WTC11 (cell line): ENCODE measurements around the gene OR6K3. TPM values are rescaled to one million over a fixed set of nuclear protein-coding genes. Genes with fewer than 3 reads are reported as not detected.

Source experiments
- ATAC-seq: fragments of 200-7000 bp; cut with Tn5 transposase; 2 replicates; pipeline ENCODE4 v1.10.0; 2021; ENCODE audit warnings: mild to moderate bottlenecking, moderate library complexity
- CTCF ChIA-PET: fragments of 300-600 bp; sonication (Branson Sonifier 250); formaldehyde crosslinking; loops from one replicate; lab custom pipeline; 2021; ENCODE audit warnings: antibody characterized with exemption; lab: Charles Lee
- POLR2A ChIA-PET: fragments of 350-600 bp; sonication (Branson Sonifier 250); formaldehyde crosslinking; loops from one replicate; lab custom pipeline; 2021; ENCODE audit warnings: antibody characterized with exemption; lab: Charles Lee
- DNase-seq: peaks from one replicate; pipeline ENCODE4 v3.0.0; 2021; ENCODE audit warnings: low spot score
- H3K27ac Mint-ChIP-seq: 2 replicates; pipeline ENCODE4 v1.8.0; 2021; ENCODE audit warnings: mixed read lengths
- H3K27me3 Mint-ChIP-seq: 2 replicates; pipeline ENCODE4 v1.8.0; 2021; ENCODE audit warnings: low read depth, mild to moderate bottlenecking, moderate library complexity, mixed read lengths
- H3K36me3 Mint-ChIP-seq: 2 replicates; pipeline ENCODE4 v1.8.0; 2021; ENCODE audit warnings: mixed read lengths
- H3K4me1 Mint-ChIP-seq: 2 replicates; pipeline ENCODE4 v1.8.0; 2022; ENCODE audit warnings: mixed read lengths
- H3K4me3 Mint-ChIP-seq: 2 replicates; pipeline ENCODE4 v1.8.0; 2021; ENCODE audit warnings: mild to moderate bottlenecking, moderate library complexity, mixed read lengths
- H3K9me3 Mint-ChIP-seq: 2 replicates; pipeline ENCODE4 v1.8.0; 2021; ENCODE audit warnings: mixed read lengths
- ATF1 ChIP-seq: sonication (generic); formaldehyde crosslinking; IDR thresholded peaks from 2 replicates; pipeline ENCODE4 v1.8.1; 2023; ENCODE audit warnings: mild to moderate bottlenecking, moderate library complexity, missing genetic modification reagents
- CREB1 ChIP-seq: sonication (generic); formaldehyde crosslinking; IDR thresholded peaks from 2 replicates; pipeline ENCODE4 v1.8.0; 2023; ENCODE audit warnings: mild to moderate bottlenecking, missing genetic modification reagents
- ELF4 ChIP-seq: sonication (generic); formaldehyde crosslinking; IDR thresholded peaks from 2 replicates; pipeline ENCODE4 v1.8.1; 2022; ENCODE audit warnings: low read depth, mild to moderate bottlenecking, moderate library complexity, missing genetic modification reagents
- FOXJ3 ChIP-seq: sonication (generic); formaldehyde crosslinking; IDR thresholded peaks from 2 replicates; pipeline ENCODE4 v1.9.0; 2021; ENCODE audit warnings: missing genetic modification reagents, mild to moderate bottlenecking, borderline replicate concordance
- NFE2L1 ChIP-seq: sonication (generic); formaldehyde crosslinking; IDR thresholded peaks from 2 replicates; pipeline ENCODE4 v1.8.1; 2023; ENCODE audit warnings: missing genetic modification reagents
- NR1H2 ChIP-seq: sonication (generic); formaldehyde crosslinking; IDR thresholded peaks from 2 replicates; pipeline ENCODE4 v1.9.0; 2021; ENCODE audit warnings: mild to moderate bottlenecking, moderate library complexity, missing genetic modification reagents
- NR2C2 ChIP-seq: sonication (generic); formaldehyde crosslinking; IDR thresholded peaks from 2 replicates; pipeline ENCODE4 v1.8.0; 2022; ENCODE audit warnings: mild to moderate bottlenecking, missing genetic modification reagents
- PRDM15 ChIP-seq: sonication (generic); formaldehyde crosslinking; IDR thresholded peaks from 2 replicates; pipeline ENCODE4 v1.8.0; 2022; ENCODE audit warnings: missing genetic modification reagents
- PRRX2 ChIP-seq: fragments of 250-450 bp; sonication (Bioruptor Pico); IDR thresholded peaks from 2 replicates; pipeline ENCODE4 v1.8.0; 2021; ENCODE audit warnings: mild to moderate bottlenecking
- SOX15 ChIP-seq: fragments of 250-450 bp; sonication (Bioruptor Pico); IDR thresholded peaks from 2 replicates; pipeline ENCODE4 v1.9.0; 2021; ENCODE audit warnings: mild to moderate bottlenecking
- SP1 ChIP-seq: sonication (generic); formaldehyde crosslinking; conservative IDR thresholded peaks from 2 replicates; pipeline ENCODE4 v1.8.1; 2022; ENCODE audit warnings: missing genetic modification reagents
- USF2 ChIP-seq: sonication (generic); formaldehyde crosslinking; IDR thresholded peaks from 2 replicates; pipeline ENCODE4 v1.8.1; 2023; ENCODE audit warnings: mild to moderate bottlenecking, missing genetic modification reagents, moderate library complexity
- ZNF671 ChIP-seq: fragments of 250-450 bp; sonication (Bioruptor Pico); IDR thresholded peaks from 2 replicates; pipeline ENCODE4 v1.8.0; 2021; ENCODE audit warnings: mild to moderate bottlenecking
- total RNA-seq: library from RNA; stranded (reverse); gene quantifications from 3 replicates; pipeline ENCODE4 v1.2.3, GENCODE V29; 2021
- TF ChIP-seq, protein P1 (sequence below): sonication (generic); formaldehyde crosslinking; IDR thresholded peaks from 2 replicates; pipeline ENCODE4 v1.8.1; 2023; ENCODE audit warnings: mild to moderate bottlenecking, missing genetic modification reagents, borderline replicate concordance
- TF ChIP-seq, protein P2 (sequence below): sonication (generic); formaldehyde crosslinking; IDR thresholded peaks from 2 replicates; pipeline ENCODE4 v1.8.1; 2022; ENCODE audit warnings: low read depth, mild to moderate bottlenecking, moderate library complexity, missing genetic modification reagents, borderline replicate concordance
- TF ChIP-seq, protein P3 (sequence below): sonication (generic); formaldehyde crosslinking; conservative IDR thresholded peaks from 2 replicates; pipeline ENCODE4 v1.8.1; 2023; ENCODE audit warnings: mild to moderate bottlenecking, low read depth, missing genetic modification reagents, moderate library complexity
- TF ChIP-seq, protein P4 (sequence below): fragments of 250-450 bp; sonication (Bioruptor Pico); conservative IDR thresholded peaks from 2 replicates; pipeline ENCODE4 v1.9.0; 2021; ENCODE audit warnings: mild to moderate bottlenecking

Gene OR6K3
- total RNA-seq, 1 experiment from 2014 or later = not detected

DNA sequence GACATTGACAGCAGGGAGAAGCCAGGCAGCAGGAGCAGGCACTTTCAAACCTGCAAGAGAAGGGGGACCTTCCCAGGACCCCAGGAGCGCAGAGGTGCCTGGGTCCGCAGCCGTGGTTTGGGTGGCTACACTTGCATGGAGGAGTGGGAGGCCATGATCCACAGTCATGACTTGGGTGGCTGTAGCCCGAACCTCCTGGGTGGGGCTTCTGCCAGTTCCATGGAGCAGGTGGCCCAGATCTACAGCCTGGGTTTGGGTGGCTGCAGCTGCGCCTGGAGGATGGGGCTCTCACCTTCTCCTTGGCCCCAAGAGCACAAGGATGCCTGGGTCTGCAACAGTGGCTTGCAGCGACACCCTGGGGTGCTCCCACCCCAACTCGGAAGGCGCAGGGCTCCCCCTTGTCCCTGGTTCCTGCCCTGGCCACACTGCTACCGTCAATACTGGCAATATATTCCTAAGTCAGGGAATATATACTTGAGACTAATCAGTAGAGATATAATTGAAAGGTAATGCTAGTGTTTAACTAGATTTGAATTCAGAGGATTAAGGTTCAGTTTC lies 31.7 kb upstream of the OR6K3 start:
- ATAC-seq = no peak
- TF ChIP-seq FOXJ3 (CRISPR knock-in tag) (no peak), SP1 (CRISPR knock-in tag) (no peak)
- TF ChIP-seq, all 79 proteins: peak for 0
- ChIA-PET POLR2A (no interaction called here), CTCF (no interaction called here)
- Mint-ChIP-seq H3K27me3 (no peaks in the 10 kb centered on the region), H3K4me1 (0 out of 2 replicates have a peak, but pooled peaks cover 6% of the 10 kb centered on the region), H3K36me3 (no peaks in the 10 kb centered on the region), H3K27ac (no peak overlapping the region), H3K9me3 (peaks cover 6% of the 10 kb centered on the region), H3K4me3 (no peak overlapping the region)
- DNase-seq = no peak

GRCh38 chr1:158735848-158736247 lies 15.3 kb upstream of the OR6K3 start:
- TF ChIP-seq, protein P1, sequence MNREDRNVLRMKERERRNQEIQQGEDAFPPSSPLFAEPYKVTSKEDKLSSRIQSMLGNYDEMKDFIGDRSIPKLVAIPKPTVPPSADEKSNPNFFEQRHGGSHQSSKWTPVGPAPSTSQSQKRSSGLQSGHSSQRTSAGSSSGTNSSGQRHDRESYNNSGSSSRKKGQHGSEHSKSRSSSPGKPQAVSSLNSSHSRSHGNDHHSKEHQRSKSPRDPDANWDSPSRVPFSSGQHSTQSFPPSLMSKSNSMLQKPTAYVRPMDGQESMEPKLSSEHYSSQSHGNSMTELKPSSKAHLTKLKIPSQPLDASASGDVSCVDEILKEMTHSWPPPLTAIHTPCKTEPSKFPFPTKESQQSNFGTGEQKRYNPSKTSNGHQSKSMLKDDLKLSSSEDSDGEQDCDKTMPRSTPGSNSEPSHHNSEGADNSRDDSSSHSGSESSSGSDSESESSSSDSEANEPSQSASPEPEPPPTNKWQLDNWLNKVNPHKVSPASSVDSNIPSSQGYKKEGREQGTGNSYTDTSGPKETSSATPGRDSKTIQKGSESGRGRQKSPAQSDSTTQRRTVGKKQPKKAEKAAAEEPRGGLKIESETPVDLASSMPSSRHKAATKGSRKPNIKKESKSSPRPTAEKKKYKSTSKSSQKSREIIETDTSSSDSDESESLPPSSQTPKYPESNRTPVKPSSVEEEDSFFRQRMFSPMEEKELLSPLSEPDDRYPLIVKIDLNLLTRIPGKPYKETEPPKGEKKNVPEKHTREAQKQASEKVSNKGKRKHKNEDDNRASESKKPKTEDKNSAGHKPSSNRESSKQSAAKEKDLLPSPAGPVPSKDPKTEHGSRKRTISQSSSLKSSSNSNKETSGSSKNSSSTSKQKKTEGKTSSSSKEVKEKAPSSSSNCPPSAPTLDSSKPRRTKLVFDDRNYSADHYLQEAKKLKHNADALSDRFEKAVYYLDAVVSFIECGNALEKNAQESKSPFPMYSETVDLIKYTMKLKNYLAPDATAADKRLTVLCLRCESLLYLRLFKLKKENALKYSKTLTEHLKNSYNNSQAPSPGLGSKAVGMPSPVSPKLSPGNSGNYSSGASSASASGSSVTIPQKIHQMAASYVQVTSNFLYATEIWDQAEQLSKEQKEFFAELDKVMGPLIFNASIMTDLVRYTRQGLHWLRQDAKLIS (CRISPR knock-in tag) = no peak
- TF ChIP-seq NFE2L1 (CRISPR knock-in tag) = no peak
- TF ChIP-seq, protein P2, sequence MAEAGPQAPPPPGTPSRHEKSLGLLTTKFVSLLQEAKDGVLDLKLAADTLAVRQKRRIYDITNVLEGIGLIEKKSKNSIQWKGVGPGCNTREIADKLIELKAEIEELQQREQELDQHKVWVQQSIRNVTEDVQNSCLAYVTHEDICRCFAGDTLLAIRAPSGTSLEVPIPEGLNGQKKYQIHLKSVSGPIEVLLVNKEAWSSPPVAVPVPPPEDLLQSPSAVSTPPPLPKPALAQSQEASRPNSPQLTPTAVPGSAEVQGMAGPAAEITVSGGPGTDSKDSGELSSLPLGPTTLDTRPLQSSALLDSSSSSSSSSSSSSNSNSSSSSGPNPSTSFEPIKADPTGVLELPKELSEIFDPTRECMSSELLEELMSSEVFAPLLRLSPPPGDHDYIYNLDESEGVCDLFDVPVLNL (CRISPR knock-in tag) = no peak
- TF ChIP-seq ATF1 (CRISPR knock-in tag) = no peak
- no peak for TF ChIP-seq USF2 (CRISPR knock-in tag)
- no peak for TF ChIP-seq PRRX2 (CRISPR knock-in tag)
- TF ChIP-seq CREB1 (CRISPR knock-in tag) = no peak
- TF ChIP-seq PRDM15 (CRISPR knock-in tag) = no peak
- TF ChIP-seq, protein P3, sequence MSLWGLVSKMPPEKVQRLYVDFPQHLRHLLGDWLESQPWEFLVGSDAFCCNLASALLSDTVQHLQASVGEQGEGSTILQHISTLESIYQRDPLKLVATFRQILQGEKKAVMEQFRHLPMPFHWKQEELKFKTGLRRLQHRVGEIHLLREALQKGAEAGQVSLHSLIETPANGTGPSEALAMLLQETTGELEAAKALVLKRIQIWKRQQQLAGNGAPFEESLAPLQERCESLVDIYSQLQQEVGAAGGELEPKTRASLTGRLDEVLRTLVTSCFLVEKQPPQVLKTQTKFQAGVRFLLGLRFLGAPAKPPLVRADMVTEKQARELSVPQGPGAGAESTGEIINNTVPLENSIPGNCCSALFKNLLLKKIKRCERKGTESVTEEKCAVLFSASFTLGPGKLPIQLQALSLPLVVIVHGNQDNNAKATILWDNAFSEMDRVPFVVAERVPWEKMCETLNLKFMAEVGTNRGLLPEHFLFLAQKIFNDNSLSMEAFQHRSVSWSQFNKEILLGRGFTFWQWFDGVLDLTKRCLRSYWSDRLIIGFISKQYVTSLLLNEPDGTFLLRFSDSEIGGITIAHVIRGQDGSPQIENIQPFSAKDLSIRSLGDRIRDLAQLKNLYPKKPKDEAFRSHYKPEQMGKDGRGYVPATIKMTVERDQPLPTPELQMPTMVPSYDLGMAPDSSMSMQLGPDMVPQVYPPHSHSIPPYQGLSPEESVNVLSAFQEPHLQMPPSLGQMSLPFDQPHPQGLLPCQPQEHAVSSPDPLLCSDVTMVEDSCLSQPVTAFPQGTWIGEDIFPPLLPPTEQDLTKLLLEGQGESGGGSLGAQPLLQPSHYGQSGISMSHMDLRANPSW (CRISPR knock-in tag) = no peak
- TF ChIP-seq SOX15 = no peak
- no peak for TF ChIP-seq ZNF671
- no peak for TF ChIP-seq NR1H2 (CRISPR knock-in tag)
- TF ChIP-seq, protein P4, sequence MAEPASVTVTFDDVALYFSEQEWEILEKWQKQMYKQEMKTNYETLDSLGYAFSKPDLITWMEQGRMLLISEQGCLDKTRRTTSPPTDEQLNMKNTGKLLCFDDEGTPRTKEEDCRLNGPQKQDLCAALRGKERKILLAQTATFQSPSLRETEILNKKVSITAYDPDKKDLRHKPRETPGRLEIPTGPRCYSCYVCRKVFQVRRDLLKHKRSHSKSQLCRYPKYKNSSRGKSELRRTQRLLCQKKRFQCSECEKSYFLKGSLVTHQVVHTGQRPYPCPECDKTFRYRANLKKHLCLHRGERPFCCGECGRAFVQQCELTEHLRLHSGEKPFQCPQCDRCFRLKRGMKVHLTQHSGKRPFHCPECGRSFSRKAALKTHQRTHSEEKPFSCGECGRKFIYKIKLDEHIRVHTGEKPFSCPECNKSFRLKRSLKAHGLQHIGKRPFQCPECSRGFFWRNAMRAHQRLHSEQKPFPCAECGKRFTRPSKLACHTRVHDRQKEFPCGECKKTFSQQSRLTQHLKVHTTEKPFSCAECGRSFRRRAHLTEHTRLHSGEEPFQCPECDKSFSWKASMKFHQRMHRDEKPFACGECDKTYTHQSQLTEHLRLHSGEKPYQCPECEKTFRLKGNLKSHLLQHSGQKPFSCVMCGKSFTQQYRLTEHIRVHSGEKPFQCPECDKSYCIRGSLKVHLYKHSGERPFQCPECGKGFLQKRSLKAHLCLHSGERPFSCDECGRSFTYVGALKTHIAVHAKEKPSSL (CRISPR knock-in tag) = no peak
- no peak for TF ChIP-seq NR2C2 (CRISPR knock-in tag)
- TF ChIP-seq ELF4 (CRISPR knock-in tag) = no peak
- no peak for TF ChIP-seq SP1 (CRISPR knock-in tag)
- H3K36me3 Mint-ChIP-seq = no peaks in the 10 kb centered on the region
- DNase-seq (no peak), ATAC-seq (no peak)
- POLR2A ChIA-PET = no interaction called here
- H3K4me3 Mint-ChIP-seq = no peak overlapping the region
- CTCF ChIA-PET = no interaction called here
- no peaks in the 10 kb centered on the region for H3K4me1 Mint-ChIP-seq
- H3K27ac Mint-ChIP-seq = no peak overlapping the region; the same call in 1 of the 2 replicates
- peaks cover 13% of the 10 kb centered on the region for H3K9me3 Mint-ChIP-seq
- no peaks in the 10 kb centered on the region; the same call in 1 of the 2 replicates for H3K27me3 Mint-ChIP-seq
